ENCODE data around the gene NEK11. TPM values are rescaled to one million over a fixed set of nuclear protein-coding genes. Genes with fewer than 3 reads are reported as not detected.

The NEK11 gene
- total and polyA plus RNA-seq, 12 donors, result 5.2 to 19.8 (median 9.8) TPM

DNA sequence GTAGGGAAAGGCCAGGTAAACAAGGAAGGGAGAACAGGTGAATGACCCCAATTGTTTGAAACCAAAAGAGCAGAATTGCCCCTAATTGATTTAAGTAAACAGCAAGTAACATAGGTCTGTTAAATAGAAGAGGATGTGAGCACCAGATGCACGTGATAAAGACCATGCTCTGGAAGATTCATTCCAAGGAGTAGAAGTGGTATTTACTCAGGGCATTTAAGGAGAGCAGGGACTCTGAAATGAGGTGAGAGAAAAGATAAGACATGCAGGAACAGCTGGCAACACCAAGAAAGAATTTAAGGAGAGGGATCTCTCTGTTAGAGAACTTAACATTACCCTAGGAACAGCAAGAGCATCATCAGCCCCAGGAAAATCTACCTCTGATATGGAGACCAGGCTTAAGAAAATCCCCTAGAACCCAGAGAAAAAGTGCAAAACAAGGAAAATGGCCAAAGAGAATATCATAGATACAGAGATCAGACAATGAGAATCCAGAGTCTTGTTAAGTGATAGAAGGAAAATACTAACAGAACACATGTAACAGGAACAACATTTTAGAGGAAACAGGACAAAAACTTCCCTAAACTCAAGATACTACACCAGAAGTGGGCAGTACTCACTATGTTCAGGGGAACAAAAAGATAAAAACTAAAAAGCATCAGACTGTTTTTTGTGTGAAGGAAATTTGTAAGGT is 361.3 kb downstream of the NEK11 start:
- Histone ChIP-seq H3K9me3 (replicated peaks in 1 of 3) (no peaks in the 10 kb centered on the region), H3K27ac (peak overlapping the region in 2 of 5 donors; percentile 44 to 70), H3K27me3 (no peaks in the 10 kb centered on the region), H3K4me3 (no peak overlapping the region), H3K4me1 (replicated peaks in 1 of 2) (peaks cover 10 to 21% of the 10 kb centered on the region in 2 donors), H3K36me3 (replicated peaks in 1 of 2) (peaks cover 0 to 5% of the 10 kb centered on the region in 2 donors)
- intact Hi-C loops (cut with DNase I), result no loop called here
- TF ChIP-seq, protein P1, sequence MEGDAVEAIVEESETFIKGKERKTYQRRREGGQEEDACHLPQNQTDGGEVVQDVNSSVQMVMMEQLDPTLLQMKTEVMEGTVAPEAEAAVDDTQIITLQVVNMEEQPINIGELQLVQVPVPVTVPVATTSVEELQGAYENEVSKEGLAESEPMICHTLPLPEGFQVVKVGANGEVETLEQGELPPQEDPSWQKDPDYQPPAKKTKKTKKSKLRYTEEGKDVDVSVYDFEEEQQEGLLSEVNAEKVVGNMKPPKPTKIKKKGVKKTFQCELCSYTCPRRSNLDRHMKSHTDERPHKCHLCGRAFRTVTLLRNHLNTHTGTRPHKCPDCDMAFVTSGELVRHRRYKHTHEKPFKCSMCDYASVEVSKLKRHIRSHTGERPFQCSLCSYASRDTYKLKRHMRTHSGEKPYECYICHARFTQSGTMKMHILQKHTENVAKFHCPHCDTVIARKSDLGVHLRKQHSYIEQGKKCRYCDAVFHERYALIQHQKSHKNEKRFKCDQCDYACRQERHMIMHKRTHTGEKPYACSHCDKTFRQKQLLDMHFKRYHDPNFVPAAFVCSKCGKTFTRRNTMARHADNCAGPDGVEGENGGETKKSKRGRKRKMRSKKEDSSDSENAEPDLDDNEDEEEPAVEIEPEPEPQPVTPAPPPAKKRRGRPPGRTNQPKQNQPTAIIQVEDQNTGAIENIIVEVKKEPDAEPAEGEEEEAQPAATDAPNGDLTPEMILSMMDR (IDR thresholded peaks at IDR 0.05), result no peak
- TF ChIP-seq POLR2A (IDR thresholded peaks at IDR 0.05), result no peak
- DNase-seq, result no peak
- WGBS, 4 donors, result 59 to 73% (median 67%) methylated on average over 1 of the region's 1 CpG

DNA sequence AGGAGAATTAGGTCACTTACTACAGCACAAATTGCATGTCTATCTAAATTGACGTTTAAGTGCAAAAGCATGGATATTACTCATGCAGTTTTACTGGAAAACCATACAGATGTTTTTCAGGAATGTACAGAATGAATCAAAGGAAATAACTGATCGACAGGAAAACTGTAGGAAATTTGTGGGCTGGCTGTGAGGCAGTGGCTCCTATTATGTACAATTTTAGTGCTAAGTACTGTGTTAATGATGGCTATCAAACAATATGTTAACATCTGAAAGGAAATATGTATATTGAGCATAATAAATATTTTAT is 361.8 kb downstream of the NEK11 start:
- Histone ChIP-seq H3K27ac (no peak overlapping the region), H3K27me3 (no peaks in the 10 kb centered on the region), H3K9me3 (replicated peaks in 1 of 3) (no peaks in the 10 kb centered on the region), H3K36me3 (replicated peaks in 1 of 2) (peaks cover 0 to 5% of the 10 kb centered on the region in 2 donors), H3K4me1 (replicated peaks in 1 of 2) (peaks cover 10 to 16% of the 10 kb centered on the region in 2 donors), H3K4me3 (no peak overlapping the region)
- TF ChIP-seq POLR2A (IDR thresholded peaks at IDR 0.05), result no peak
- TF ChIP-seq, protein P1 (IDR thresholded peaks at IDR 0.05), result no peak
- intact Hi-C loops (cut with DNase I), result no loop called here
- 40 to 56% (median 51%) methylated on average over 2 of the region's 2 CpGs for WGBS, 4 donors
- no peak for DNase-seq

DNA sequence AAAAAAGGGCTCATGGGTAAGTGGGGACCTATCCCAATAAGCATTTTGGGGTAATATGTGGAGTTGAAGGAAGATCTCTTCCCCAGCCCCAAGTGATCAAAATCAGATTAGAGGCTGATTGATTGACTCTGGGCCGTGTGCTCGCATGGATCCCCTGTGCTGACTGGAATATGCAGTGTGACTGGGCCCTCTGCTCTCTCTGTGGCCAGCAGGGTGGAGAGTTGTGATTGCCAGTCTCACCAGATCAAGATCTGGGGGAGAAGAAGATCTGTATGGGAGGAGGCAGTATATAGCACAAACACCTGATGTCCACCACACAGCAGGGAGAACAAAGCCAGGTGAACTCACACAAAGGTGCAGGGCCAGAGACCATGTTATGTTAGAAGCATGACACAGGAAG is 363.7 kb downstream of the NEK11 start:
- TF ChIP-seq, protein P1 (IDR thresholded peaks at IDR 0.05), result no peak
- TF ChIP-seq POLR2A (IDR thresholded peaks at IDR 0.05), result no peak
- intact Hi-C loops (cut with DNase I), result no loop called here
- no peaks in the 10 kb centered on the region for H3K9me3 ChIP-seq (replicated peaks in 1 of 3)
- H3K4me1 ChIP-seq (replicated peaks in 1 of 2), result peaks cover 10 to 11% of the 10 kb centered on the region in 2 donors
- H3K27ac ChIP-seq, result no peak overlapping the region
- H3K4me3 ChIP-seq, result no peak overlapping the region
- WGBS, 4 donors, result 72 to 87% (median 82%) methylated on average over 2 of the region's 2 CpGs
- H3K36me3 ChIP-seq (replicated peaks in 1 of 2), result no peaks in the 10 kb centered on the region
- no peaks in the 10 kb centered on the region for H3K27me3 ChIP-seq
- no peak for DNase-seq

- WGBS, 4 donors, result 57 to 65% (median 64%) methylated on average over 6 of the region's 6 CpGs
Observed at GRCh38 chr3:131393051-131393450, 366.4 kb downstream of the NEK11 start.

More at GRCh38 chr3:131393051-131393450, 366.4 kb downstream of the NEK11 start:
- intact Hi-C loops (cut with DNase I), result no loop called here
- Histone ChIP-seq H3K4me1 (replicated peaks in 1 of 2) (no peaks in the 10 kb centered on the region), H3K9me3 (replicated peaks in 1 of 3) (no peaks in the 10 kb centered on the region), H3K27ac (no peak overlapping the region), H3K4me3 (no peak overlapping the region), H3K36me3 (replicated peaks in 1 of 2) (no peaks in the 10 kb centered on the region), H3K27me3 (no peaks in the 10 kb centered on the region)
- TF ChIP-seq, protein P1 (IDR thresholded peaks at IDR 0.05), result no peak
- no peak for TF ChIP-seq POLR2A (IDR thresholded peaks at IDR 0.05)
- no peak for DNase-seq
